ENCODE results near the gene BLACAT1. TPM values are rescaled to one million over a fixed set of nuclear protein-coding genes. Genes with fewer than 3 reads are reported as not detected.

The BLACAT1 gene
- total RNA-seq, 4 donors from 2014 or later = not detected

DNA sequence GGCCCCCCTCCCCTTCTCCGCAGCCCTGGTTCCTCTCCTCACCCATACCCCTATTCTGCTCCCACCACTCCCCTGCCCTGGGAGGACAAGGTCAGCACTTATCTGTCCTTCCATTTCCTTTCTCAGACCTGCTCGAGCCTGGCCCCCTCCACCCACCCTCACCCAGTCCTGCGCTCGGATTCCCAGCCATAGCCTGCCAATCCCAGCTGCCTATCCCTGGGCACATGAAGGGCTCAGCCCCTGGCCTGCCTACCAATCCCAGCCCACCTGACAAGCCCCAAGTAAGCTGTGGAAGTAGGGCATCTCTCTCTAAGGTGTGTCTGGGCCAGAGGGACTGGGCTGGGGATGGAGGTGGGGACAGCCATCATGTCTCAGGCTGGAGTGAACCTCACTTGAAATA is 5.4 kb downstream of the BLACAT1 start:
- Histone ChIP-seq H3K27me3 (peaks cover 62% of the 10 kb centered on the region), H3K9me3 (no peaks in the 10 kb centered on the region), H3K27ac (no peak overlapping the region), H3K4me1 (peaks cover 0 to 16% (median 2%) of the 10 kb centered on the region in 3 donors), H3K4me3 (no peak overlapping the region), H3K36me3 (no peaks in the 10 kb centered on the region)
- TF ChIP-seq POLR2AphosphoS5 (IDR thresholded peaks at IDR 0.05) (no peak), POLR2A (IDR thresholded peaks at IDR 0.05) (no peak), EP300 (IDR thresholded peaks at IDR 0.05) (no peak)
- TF ChIP-seq, protein P1, sequence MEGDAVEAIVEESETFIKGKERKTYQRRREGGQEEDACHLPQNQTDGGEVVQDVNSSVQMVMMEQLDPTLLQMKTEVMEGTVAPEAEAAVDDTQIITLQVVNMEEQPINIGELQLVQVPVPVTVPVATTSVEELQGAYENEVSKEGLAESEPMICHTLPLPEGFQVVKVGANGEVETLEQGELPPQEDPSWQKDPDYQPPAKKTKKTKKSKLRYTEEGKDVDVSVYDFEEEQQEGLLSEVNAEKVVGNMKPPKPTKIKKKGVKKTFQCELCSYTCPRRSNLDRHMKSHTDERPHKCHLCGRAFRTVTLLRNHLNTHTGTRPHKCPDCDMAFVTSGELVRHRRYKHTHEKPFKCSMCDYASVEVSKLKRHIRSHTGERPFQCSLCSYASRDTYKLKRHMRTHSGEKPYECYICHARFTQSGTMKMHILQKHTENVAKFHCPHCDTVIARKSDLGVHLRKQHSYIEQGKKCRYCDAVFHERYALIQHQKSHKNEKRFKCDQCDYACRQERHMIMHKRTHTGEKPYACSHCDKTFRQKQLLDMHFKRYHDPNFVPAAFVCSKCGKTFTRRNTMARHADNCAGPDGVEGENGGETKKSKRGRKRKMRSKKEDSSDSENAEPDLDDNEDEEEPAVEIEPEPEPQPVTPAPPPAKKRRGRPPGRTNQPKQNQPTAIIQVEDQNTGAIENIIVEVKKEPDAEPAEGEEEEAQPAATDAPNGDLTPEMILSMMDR (IDR thresholded peaks at IDR 0.05) = no peak
- 55 to 74% methylated on average over 2 to 3 of the region's 4 CpGs for WGBS, 2 donors (ENCODE audit: low coverage in 1 of 2)
- ATAC-seq = no peak

DNA sequence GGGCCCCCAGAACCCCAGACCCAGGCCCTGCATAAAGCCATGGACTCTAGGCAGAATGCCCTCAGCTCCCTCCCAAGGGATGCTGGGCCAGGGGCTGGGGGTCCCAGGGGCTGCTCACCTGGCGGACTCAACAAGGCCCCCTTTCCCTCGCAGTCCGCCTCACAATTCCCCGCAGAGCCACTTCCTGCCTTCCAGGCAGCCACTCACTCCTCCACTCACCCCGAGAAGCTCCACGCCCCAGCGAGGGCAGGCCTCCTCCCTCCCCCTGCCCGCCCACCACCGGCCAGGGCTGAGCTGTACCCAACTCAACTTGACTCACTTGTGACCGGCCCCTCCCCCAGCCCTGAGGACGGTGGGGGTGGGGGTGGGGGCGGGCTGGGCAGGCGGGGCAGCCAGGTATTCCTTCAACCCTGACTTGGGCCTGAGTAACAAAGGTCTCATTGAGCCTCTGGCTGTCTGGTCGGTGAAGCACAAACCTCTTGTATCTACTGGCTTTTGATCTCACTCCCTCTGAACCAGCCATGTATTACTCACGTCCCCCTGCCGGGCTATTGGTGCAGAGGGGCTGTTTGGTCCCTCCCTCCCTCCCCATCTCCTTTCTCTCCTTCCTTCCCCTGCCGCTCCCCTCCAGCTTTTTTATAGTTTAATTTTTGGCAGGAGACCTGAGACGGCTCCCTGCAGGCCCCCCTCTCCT is 5.9 kb downstream of the BLACAT1 start:
- TF ChIP-seq POLR2AphosphoS5 (IDR thresholded peaks at IDR 0.05) (no peak), EP300 (IDR thresholded peaks at IDR 0.05) (no peak), POLR2A (IDR thresholded peaks at IDR 0.05) (no peak)
- TF ChIP-seq, protein P1 (IDR thresholded peaks at IDR 0.05) = no peak
- H3K4me3 ChIP-seq = no peak overlapping the region
- WGBS, 2 donors (ENCODE audit: low coverage in 1 of 2) = 33 to 42% methylated on average over 3 to 4 of the region's 18 CpGs
- H3K27me3 ChIP-seq = peaks cover 56% of the 10 kb centered on the region
- H3K4me1 ChIP-seq = peaks cover 0 to 19% (median 5%) of the 10 kb centered on the region in 3 donors
- H3K36me3 ChIP-seq = no peaks in the 10 kb centered on the region
- no peaks in the 10 kb centered on the region for H3K9me3 ChIP-seq
- no peak for ATAC-seq
- no peak overlapping the region for H3K27ac ChIP-seq

DNA sequence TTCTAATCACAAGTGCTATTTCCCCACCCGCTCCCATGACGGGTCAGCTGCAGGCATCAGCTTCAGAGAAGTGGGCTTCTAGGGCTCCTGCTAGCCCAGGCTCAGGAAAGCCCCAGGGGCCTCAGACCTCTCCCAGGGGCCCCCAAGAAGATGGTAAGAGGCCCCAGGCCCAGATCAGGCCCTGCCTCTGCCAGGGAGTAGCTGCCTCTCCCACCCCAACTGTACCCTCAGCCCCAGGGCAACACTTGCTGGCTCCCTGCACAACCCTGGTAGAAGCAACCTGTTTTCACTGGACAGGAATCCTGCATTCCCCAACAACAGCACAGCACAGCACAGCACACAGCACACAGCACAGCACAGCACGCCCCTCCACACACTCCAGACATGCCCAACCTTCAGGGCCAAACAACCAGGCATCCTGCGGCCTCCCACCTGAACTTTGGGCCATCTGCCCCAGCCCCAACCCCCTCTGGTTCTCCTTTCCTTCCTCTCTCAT is 6.5 kb downstream of the BLACAT1 start:
- TF ChIP-seq POLR2AphosphoS5 (IDR thresholded peaks at IDR 0.05) (no peak), POLR2A (IDR thresholded peaks at IDR 0.05) (no peak), EP300 (IDR thresholded peaks at IDR 0.05) (no peak)
- TF ChIP-seq, protein P1 (IDR thresholded peaks at IDR 0.05) = no peak
- Histone ChIP-seq H3K9me3 (no peaks in the 10 kb centered on the region), H3K4me3 (no peak overlapping the region), H3K27ac (no peak overlapping the region), H3K4me1 (peaks cover 0 to 25% (median 5%) of the 10 kb centered on the region in 3 donors), H3K27me3 (peaks cover 51% of the 10 kb centered on the region), H3K36me3 (no peaks in the 10 kb centered on the region)
- ATAC-seq = no peak
- WGBS, 2 donors (ENCODE audit: low coverage in 1 of 2) = 100% methylated on average over 2 of the region's 4 CpGs; no CpG with 5 or more reads in 1 of the 2 donors

DNA sequence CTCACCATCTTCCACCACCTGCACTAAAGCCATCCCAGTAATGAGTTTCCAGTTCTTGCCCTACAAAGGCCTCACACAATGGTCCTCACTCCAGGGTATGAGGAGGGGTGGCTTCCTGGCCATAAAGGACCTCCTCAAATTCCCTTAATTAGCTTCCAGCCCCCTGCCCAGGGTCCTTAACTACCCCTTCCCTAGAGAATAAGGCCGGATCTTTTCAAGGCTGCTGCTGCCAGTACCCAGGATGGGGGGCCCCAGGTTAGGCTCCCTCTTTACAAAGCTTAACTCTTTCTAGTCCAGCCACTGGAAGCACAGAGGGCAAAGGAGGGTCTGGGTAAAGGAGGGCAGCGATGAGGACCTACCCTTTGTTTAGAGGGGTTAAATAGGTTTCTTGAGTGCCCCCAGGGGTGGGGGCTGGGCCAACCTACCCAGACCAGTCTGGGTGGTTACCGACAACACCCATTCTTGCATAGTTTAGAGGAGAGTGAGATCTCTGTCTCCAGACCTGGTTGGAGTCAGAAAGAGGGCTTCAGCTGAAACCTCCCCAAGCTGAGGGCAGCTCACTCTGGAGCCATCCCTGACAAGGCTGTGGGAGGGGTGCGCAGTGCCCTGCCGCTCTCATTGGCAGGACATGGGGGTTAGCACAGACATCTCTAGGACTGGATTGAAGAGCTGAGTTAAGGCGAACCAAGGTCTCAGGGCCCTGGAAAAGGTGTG is 7.1 kb downstream of the BLACAT1 start:
- Histone ChIP-seq H3K4me3 (no peak overlapping the region), H3K27me3 (peaks cover 44% of the 10 kb centered on the region), H3K27ac (no peak overlapping the region), H3K9me3 (no peaks in the 10 kb centered on the region), H3K4me1 (peaks cover 0 to 31% (median 5%) of the 10 kb centered on the region in 3 donors), H3K36me3 (no peaks in the 10 kb centered on the region)
- WGBS, 2 donors (ENCODE audit: low coverage in 1 of 2) = 90% methylated on average over 2 of the region's 6 CpGs; no CpG with 5 or more reads in 1 of the 2 donors
- TF ChIP-seq POLR2A (IDR thresholded peaks at IDR 0.05) (no peak), EP300 (IDR thresholded peaks at IDR 0.05) (no peak), POLR2AphosphoS5 (IDR thresholded peaks at IDR 0.05) (no peak)
- TF ChIP-seq, protein P1 (IDR thresholded peaks at IDR 0.05) = no peak
- no peak for ATAC-seq

Measured in gastroesophageal sphincter (tissue), 4 donors.